GM18873 (cell line): Measurements from ENCODE around the gene PZP.
"Not testable (repeated sequence)": the region's sequence is repeated elsewhere in the genome, so short reads cannot be mapped to it uniquely, and the experiment has no call there.

Experiments used
- ATAC-seq: cut with Tn5 transposase; IDR thresholded peaks from one replicate; pipeline ENCODE4 v1.9.1; 2021; ENCODE audit warnings: mild to moderate bottlenecking, moderate library complexity, moderate number of reproducible peaks; ENCODE audit not compliant: unreplicated experiment, low FRiP score

PZP gene

GRCh38 chr12:9208229-9208628, at the start of gene PZP:
Gene PZP, minus strand, starts transcription at chr12:9208395. Its CDS starts 54 bp downstream, at chr12:9208341.
- ATAC-seq: no peak

GRCh38 chr12:9256758-9257405, 48.7 kb upstream of the PZP start:
- ATAC-seq: no peak

DNA sequence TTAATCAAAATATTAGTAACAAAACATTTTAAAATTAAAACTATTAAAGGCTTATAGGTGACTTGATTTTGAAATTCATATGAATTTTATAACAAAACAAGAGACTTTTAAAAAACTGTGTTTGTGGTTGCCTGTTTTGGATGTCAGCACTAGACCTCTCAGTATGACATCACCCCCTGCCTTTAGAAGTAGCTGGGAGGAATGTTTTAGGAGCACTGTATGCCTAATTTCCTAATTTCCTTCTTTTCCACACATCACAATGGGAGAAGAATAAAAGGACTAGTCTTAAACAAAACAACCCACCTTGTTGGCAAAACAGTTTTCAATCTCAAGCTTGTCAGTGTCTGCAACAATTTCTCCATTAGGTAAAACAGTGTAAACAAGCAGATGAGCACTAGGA, 48.1 kb upstream of the PZP start:
- no peak for ATAC-seq

GRCh38 chr12:9255837-9256236, 47.6 kb upstream of the PZP start:
- ATAC-seq: no peak

GRCh38 chr12:9253464-9253863, 45.3 kb upstream of the PZP start:
- no peak for ATAC-seq

- ATAC-seq: not testable (repeated sequence)
Observed at GRCh38 chr12:9252791-9253190, 44.6 kb upstream of the PZP start.

DNA sequence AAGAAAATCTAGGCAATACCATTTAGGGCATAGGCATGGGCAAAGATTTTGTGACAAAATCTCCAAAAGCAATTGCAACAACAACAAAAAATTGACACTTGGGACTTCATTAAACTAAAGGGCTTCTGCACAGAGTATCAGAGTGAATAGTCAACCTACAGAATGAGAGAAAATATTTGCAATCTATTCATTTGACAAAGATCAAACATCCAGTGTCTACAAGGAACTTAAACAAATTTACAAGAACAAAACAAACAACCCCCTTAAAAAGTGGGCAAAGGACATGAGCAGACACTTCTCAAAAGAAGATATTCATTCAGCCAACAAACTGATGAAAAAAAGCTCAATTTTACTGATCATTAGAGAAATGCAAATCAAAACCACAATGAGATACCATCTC, 44.1 kb upstream of the PZP start:
- ATAC-seq: no peak

DNA sequence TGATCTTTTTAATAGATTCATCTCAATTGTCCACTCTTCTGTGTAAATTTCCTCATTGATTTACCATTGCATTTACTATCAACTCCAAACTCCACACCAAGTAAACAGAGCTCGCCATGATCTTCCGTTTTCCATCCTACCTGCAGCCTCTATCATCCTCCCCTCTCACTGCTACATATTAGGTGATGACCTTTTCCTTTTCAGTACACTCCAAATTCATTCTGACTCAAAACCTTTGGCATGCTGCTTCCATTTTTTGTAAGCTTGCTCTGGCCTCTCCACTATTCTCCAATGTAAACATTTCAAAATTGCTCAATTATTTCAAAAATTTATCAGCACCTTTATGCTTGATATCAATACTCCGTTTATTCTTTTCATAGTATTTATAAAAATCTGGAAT, 40.2 kb upstream of the PZP start:
- no peak for ATAC-seq

- ATAC-seq: no peak
Observed at GRCh38 chr12:9244894-9245293, 36.7 kb upstream of the PZP start.

GRCh38 chr12:9243999-9244649, 35.9 kb upstream of the PZP start:
- ATAC-seq: no peak

- no peak for ATAC-seq
Observed at GRCh38 chr12:9241301-9241700, 33.1 kb upstream of the PZP start.

DNA sequence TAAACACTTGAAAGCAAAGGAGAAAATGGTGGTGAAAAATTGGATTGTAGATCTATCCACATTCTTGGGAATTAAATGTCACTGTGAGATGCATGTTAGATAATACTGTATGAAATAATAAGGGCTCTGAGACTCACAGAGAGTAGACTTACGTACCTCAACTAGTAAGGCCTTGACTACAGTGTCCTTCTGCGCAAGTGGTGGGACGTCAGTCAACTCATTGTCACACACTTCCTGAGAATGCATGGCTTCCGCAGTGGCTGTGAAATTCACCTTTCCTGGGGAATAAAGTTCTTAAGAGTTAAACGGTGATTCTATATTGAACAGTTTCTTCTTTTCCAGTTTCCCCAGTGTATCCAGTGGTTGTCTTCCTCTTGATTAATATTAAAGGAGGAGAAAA, 32.6 kb upstream of the PZP start:
- ATAC-seq: no peak

- not testable (repeated sequence) for ATAC-seq
Observed at GRCh38 chr12:9240004-9240635, 31.9 kb upstream of the PZP start.

GRCh38 chr12:9237286-9237685, 29.1 kb upstream of the PZP start:
- no peak for ATAC-seq

- no peak for ATAC-seq
Observed at GRCh38 chr12:9235519-9235918, 27.3 kb upstream of the PZP start.

GRCh38 chr12:9227950-9228349, 19.8 kb upstream of the PZP start:
- no peak for ATAC-seq

- ATAC-seq: no peak
Observed at GRCh38 chr12:9223830-9224229, 15.6 kb upstream of the PZP start.

GRCh38 chr12:9221483-9221882, 13.3 kb upstream of the PZP start:
- ATAC-seq: no peak

DNA sequence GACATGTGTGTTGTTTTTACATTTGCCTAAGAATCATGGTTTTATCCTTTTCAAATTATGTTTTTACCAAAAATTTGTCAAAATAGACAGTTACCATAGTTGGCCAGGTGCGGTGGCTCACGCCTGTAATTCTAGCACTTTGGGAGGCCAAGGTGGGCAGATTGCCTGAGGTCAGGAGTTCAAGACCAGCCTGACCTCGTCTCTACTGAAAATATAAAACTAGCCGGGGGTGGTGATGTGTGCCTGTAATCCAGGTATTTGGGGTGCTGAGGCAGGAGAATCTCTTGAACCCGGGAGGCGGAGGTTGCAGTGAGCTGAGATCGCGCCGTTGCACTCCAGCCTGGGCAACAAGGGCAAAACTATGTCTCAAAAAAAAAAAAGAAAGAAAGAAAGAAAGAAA, 12.8 kb upstream of the PZP start:
- not testable (repeated sequence) for ATAC-seq

GRCh38 chr12:9214534-9214933, 6.3 kb upstream of the PZP start:
- ATAC-seq: no peak

DNA sequence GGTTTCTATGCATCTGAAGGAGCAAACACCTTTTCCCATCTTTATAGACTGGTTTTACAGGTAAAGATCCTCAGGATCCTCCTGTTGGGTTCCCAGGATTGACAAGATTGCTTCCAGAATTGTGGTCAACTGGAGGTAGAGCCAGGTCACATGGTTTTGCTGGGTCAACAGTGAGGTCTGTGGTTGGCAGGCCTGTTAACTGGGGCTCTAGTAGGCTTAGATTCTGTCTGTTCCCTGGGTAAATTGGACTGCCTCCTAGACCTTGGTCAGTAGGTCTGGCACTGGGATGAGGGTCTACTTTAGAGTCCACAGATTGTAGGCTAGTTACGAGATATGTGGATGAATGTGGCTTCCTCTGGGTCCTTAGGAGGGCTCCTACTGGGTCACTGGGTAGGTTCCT, 3.5 kb upstream of the PZP start:
- no peak for ATAC-seq

DNA sequence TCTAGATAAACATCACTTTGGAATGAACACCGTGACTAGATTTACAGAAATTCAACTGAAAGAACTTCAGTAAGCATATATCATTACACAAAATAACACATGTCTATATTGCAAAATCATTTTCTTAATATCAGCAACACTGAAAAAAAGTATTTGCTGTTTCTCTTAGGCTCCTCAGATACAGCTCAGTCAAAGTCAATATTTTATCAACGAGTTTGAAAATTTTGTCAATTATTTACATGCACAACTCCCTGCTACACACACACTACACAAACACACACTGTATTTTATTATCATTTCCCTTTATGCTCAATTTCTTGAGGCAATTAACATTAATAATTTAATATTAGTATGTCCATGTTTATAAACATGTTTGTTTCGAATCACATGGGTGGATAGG, 3.8 kb downstream of the PZP start:
- no peak for ATAC-seq
